NCI-H748 (cell line): ENCODE data around the gene EAF1.
"Not testable (repeated sequence)": the region's sequence is repeated elsewhere in the genome, so short reads cannot be mapped to it uniquely, and the experiment has no call there.

Experiments used
- DNase-seq: peaks from one replicate; lab custom pipeline; 2025; ENCODE audit not compliant: unreplicated experiment; lab: John Stamatoyannopoulos, UW

EAF1 gene

GRCh38 chr3:15478640-15478979, 51.2 kb downstream of the EAF1 start:
- no peak for DNase-seq

GRCh38 chr3:15479400-15480224, 52.2 kb downstream of the EAF1 start:
- DNase-seq: no peak

DNA sequence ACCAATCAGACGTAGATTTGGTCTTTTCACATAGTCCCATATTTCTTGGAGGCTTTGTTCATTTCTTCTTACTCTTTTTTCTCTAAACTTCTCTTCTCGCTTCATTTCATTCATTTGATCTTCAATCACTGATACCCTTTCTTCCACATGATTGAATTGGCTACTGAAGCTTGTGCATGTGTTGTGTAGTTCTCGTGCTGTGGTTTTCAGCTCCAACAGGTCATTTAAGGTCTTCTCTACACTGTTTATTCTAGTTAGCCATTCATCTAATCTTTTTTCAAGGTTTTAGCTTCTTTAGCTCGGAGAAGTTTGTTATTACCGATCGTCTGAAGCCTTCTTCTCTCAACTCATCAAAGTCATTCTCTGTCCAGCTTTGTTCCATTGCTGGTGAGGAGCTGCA, 57.2 kb downstream of the EAF1 start:
- not testable (repeated sequence) for DNase-seq

GRCh38 chr3:15486020-15486419, 58.6 kb downstream of the EAF1 start:
- DNase-seq: no peak

- no peak for DNase-seq
Measured at GRCh38 chr3:15486979-15487378, 59.6 kb downstream of the EAF1 start.

- no peak for DNase-seq
Measured at GRCh38 chr3:15488002-15488401, 60.6 kb downstream of the EAF1 start.

DNA sequence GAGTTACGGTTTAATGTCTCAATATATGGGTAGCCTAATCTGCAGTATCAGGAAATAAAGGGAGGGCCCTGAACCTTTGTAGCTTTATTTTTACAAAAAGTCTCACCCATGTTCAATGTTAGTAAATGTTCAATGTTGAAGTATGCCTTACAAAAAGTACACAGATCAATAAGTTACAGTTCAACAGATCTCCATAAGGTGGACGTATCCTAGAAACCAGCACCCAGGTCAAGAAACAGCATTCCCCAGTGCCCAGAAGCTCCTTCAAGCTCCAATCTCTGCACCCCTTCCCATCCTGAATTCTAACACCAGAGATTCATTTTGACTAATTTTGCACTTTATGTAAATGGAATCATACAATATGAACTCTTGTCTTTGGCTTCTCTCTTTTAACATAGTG, 62.8 kb downstream of the EAF1 start:
- DNase-seq: no peak

GRCh38 chr3:15491143-15491542, 63.7 kb downstream of the EAF1 start:
- no peak for DNase-seq
